ENCODE data around the gene DHX29.

DHX29 gene

DNA sequence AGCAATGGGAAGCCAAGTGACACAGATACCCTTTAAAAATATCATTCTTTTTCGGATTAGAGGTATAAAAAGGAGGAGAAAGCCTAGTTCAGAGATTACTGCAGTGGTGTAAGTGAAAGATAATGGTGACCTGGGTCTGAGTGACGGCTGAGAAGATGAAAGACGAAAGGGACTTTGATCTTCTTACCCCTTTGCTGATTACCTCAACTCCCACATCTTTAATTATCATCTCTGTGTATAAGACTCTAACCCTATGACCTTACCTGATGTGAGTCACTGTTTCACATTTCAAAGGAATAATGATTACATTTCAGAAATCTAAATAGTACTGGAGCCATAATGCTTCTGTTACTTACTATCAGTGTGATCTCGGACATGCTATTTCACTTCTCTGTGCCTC is 52.7 kb downstream of the DHX29 start:
- Histone ChIP-seq H3K4me1 (ENCODE audit: low read depth, poor library complexity, severe bottlenecking) (no peaks in the 10 kb centered on the region), H3K27me3 (ENCODE audit: insufficient read depth, low read depth) (no peaks in the 10 kb centered on the region), H3K27ac (no peak overlapping the region), H3K4me2 (no peak overlapping the region), H3K4me3 (IDR thresholded peaks at IDR 0.05; ENCODE audit: insufficient read depth, low read depth, low read length) (no peak overlapping the region), H4K20me1 (ENCODE audit: insufficient read depth) (no peaks in the 10 kb centered on the region), H3K79me2 (ENCODE audit: insufficient read depth, low read depth) (no peaks in the 10 kb centered on the region), H2AFZ (ENCODE audit: low read depth) (no peak overlapping the region), H3K36me3 (ENCODE audit: insufficient read depth) (no peaks in the 10 kb centered on the region), H3K9ac (no peak overlapping the region)
- TF ChIP-seq, protein P1, sequence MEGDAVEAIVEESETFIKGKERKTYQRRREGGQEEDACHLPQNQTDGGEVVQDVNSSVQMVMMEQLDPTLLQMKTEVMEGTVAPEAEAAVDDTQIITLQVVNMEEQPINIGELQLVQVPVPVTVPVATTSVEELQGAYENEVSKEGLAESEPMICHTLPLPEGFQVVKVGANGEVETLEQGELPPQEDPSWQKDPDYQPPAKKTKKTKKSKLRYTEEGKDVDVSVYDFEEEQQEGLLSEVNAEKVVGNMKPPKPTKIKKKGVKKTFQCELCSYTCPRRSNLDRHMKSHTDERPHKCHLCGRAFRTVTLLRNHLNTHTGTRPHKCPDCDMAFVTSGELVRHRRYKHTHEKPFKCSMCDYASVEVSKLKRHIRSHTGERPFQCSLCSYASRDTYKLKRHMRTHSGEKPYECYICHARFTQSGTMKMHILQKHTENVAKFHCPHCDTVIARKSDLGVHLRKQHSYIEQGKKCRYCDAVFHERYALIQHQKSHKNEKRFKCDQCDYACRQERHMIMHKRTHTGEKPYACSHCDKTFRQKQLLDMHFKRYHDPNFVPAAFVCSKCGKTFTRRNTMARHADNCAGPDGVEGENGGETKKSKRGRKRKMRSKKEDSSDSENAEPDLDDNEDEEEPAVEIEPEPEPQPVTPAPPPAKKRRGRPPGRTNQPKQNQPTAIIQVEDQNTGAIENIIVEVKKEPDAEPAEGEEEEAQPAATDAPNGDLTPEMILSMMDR (conservative IDR thresholded peaks at IDR 0.05; ENCODE audit: low read depth, low read length) = no peak

DNA sequence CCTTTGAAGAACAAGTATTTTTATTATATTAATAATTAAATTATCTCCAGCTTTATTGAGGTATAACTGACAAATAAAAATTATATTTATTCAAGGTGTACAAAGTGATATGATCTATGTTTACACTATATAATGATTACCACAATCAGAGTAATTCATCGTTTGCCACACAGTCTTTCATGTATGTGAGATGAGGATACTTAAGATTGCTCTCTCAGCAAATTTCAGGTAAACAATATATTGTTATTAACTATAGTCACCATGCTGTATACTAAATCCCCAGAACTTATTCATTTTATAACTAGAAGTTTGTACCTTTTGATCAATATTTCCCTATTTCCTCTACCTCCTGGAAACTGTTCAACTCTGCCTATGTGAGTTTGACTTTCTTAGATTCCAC is 57.4 kb downstream of the DHX29 start:
- no peaks in the 10 kb centered on the region for H3K36me3 ChIP-seq (ENCODE audit: insufficient read depth)
- TF ChIP-seq, protein P1 (conservative IDR thresholded peaks at IDR 0.05; ENCODE audit: low read depth, low read length) = no peak
- H3K4me3 ChIP-seq (IDR thresholded peaks at IDR 0.05; ENCODE audit: insufficient read depth, low read depth, low read length) = no peak overlapping the region
- no peaks in the 10 kb centered on the region for H3K4me1 ChIP-seq (ENCODE audit: low read depth, poor library complexity, severe bottlenecking)
- no peak overlapping the region for H3K4me2 ChIP-seq
- H2AFZ ChIP-seq (ENCODE audit: low read depth) = no peak overlapping the region
- no peak overlapping the region for H3K9ac ChIP-seq
- H3K79me2 ChIP-seq (ENCODE audit: insufficient read depth, low read depth) = no peaks in the 10 kb centered on the region
- no peaks in the 10 kb centered on the region for H4K20me1 ChIP-seq (ENCODE audit: insufficient read depth)
- H3K27me3 ChIP-seq (ENCODE audit: insufficient read depth, low read depth) = no peaks in the 10 kb centered on the region
- no peak overlapping the region for H3K27ac ChIP-seq

DNA sequence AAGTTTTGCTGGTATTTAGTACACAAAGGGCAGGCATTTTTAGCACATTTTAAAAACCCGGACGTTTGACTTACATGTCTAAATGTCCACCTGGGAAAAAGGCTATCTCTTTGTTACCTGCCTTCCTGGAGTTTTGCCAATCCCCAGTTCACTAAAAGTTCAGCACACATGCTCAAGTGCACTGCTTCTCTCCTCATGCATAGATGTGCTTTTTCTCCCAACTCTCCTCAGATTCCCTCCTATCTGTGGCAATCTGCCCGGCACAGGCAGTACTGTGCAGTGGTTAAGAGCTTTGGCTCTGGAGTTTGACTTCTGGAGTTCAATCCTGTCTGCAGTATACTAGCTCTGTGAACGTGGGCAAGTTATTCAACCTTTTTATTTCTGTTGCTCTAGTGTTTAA is 65.7 kb downstream of the DHX29 start:
- no peaks in the 10 kb centered on the region for H3K79me2 ChIP-seq (ENCODE audit: insufficient read depth, low read depth)
- no peaks in the 10 kb centered on the region for H3K4me1 ChIP-seq (ENCODE audit: low read depth, poor library complexity, severe bottlenecking)
- no peak overlapping the region for H3K4me3 ChIP-seq (IDR thresholded peaks at IDR 0.05; ENCODE audit: insufficient read depth, low read depth, low read length)
- no peaks in the 10 kb centered on the region for H3K36me3 ChIP-seq (ENCODE audit: insufficient read depth)
- no peak overlapping the region for H3K4me2 ChIP-seq
- H2AFZ ChIP-seq (ENCODE audit: low read depth) = no peak overlapping the region
- no peaks in the 10 kb centered on the region for H3K27me3 ChIP-seq (ENCODE audit: insufficient read depth, low read depth)
- TF ChIP-seq, protein P1 (conservative IDR thresholded peaks at IDR 0.05; ENCODE audit: low read depth, low read length) = no peak
- H4K20me1 ChIP-seq (ENCODE audit: insufficient read depth) = no peaks in the 10 kb centered on the region
- H3K27ac ChIP-seq = no peak overlapping the region
- H3K9ac ChIP-seq = no peak overlapping the region

DNA sequence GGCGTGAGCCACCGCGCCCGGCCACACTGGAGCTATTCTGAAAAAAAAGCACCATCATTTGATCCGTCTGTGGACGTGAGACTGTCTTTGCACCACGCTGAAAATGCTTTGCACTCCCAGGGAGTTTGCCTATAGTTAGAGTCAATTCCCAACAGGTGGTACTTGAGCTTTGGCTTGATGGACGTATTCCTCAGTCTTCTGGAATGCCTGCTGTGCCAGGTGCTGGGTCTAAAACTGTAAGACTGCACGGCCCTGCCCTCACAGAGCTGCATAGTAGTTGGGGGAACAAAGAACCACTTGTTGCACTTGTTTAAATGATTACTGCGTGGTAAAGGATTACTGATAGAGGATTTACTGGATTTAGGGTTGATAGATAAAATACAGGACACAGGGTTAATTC is 70.7 kb downstream of the DHX29 start:
- Histone ChIP-seq H3K27ac (no peak overlapping the region), H3K4me2 (no peak overlapping the region), H4K20me1 (ENCODE audit: insufficient read depth) (no peaks in the 10 kb centered on the region), H3K4me3 (IDR thresholded peaks at IDR 0.05; ENCODE audit: insufficient read depth, low read depth, low read length) (no peak overlapping the region), H2AFZ (ENCODE audit: low read depth) (no peak overlapping the region), H3K36me3 (ENCODE audit: insufficient read depth) (no peaks in the 10 kb centered on the region), H3K79me2 (ENCODE audit: insufficient read depth, low read depth) (no peaks in the 10 kb centered on the region; the same call in 1 of the 2 replicates), H3K4me1 (ENCODE audit: low read depth, poor library complexity, severe bottlenecking) (peaks cover 11% of the 10 kb centered on the region), H3K9ac (no peak overlapping the region), H3K27me3 (ENCODE audit: insufficient read depth, low read depth) (no peaks in the 10 kb centered on the region)
- TF ChIP-seq, protein P1 (conservative IDR thresholded peaks at IDR 0.05; ENCODE audit: low read depth, low read length) = no peak

Data from KMS-11 (cell line).